RWPE1 (cell line): ENCODE results near the gene KLHDC8A.

Experiments used
- CTCF ChIA-PET: fragments of 350-600 bp; sonication (Branson Sonifier 250); formaldehyde crosslinking; extraction: SDS; loops from one replicate; lab custom pipeline; 2021; lab: Yijun Ruan, JAX
- POLR2A ChIA-PET: fragments of 400-600 bp; formaldehyde crosslinking; extraction: SDS; loops from one replicate; lab custom pipeline; 2020; ENCODE audit warnings: antibody characterized with exemption; ENCODE audit not compliant: low non-redundant PET; lab: Yijun Ruan, JAX
- DNase-seq: peaks from one replicate; pipeline ENCODE4 v3.0.0; 2012; ENCODE audit warnings: low spot score
- H3K27ac ChIP-seq: fragments of 450-650 bp; 2 replicates; pipeline ENCODE4 v1.5.1; 2017
- TF ChIP-seq, protein P1 (sequence below): fragments of 450-650 bp; conservative IDR thresholded peaks from 2 replicates; pipeline ENCODE4 v1.5.1; 2017; ENCODE audit warnings: low read depth, mild to moderate bottlenecking

Gene KLHDC8A

DNA sequence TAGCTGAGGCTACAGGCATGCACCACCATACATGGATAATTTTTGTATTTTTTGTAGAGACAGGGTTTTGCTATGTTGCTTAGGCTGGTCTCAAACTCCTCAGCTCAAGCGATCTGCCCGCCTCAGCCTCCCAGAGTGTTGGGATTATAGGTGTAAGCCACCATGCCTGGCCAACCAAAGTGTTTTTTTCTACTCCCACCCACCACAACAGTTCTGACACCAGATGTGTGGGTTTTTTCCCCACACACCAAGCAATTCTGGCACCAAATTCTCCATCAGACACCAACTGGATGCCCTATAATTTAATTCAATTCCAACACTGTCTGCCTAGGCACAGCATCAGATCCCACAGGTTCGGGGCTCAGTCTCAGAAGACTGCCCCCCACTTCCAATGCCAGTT is 20.6 kb upstream of the KLHDC8A start:
- POLR2A ChIA-PET: no interaction called here
- TF ChIP-seq, protein P1, sequence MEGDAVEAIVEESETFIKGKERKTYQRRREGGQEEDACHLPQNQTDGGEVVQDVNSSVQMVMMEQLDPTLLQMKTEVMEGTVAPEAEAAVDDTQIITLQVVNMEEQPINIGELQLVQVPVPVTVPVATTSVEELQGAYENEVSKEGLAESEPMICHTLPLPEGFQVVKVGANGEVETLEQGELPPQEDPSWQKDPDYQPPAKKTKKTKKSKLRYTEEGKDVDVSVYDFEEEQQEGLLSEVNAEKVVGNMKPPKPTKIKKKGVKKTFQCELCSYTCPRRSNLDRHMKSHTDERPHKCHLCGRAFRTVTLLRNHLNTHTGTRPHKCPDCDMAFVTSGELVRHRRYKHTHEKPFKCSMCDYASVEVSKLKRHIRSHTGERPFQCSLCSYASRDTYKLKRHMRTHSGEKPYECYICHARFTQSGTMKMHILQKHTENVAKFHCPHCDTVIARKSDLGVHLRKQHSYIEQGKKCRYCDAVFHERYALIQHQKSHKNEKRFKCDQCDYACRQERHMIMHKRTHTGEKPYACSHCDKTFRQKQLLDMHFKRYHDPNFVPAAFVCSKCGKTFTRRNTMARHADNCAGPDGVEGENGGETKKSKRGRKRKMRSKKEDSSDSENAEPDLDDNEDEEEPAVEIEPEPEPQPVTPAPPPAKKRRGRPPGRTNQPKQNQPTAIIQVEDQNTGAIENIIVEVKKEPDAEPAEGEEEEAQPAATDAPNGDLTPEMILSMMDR: no peak
- no peak overlapping the region for H3K27ac ChIP-seq
- CTCF ChIA-PET: no interaction called here
- no peak for DNase-seq

DNA sequence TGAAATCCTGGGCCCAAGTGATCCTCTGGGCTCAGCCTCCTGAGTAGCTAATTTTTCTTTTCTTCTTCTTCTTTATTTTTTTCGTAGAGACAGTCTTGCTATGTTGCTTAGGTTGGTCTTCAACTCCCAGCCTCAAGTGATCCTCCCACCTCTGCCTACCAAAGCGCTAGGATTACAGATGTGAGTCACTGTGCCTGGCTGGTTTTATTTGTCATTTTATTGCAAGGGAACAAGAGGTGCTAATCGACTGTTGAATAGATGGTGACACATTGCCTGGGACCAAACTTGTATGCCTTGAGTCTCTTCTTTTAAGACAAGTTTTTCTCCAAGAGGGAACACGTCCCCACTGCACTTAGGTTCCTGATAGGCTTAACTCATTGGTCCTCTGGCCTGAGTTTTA is 20.0 kb upstream of the KLHDC8A start:
- H3K27ac ChIP-seq: no peak overlapping the region
- ChIA-PET CTCF (interaction anchor here (0.6 to 0.9 kb wide), 3 partner anchors 20 to 364 kb away, joined by 3 to 6 read pairs (median 3); no protein-coding TSS in a partner anchor), POLR2A (no interaction called here)
- DNase-seq: no peak
- TF ChIP-seq, protein P1: no peak

DNA sequence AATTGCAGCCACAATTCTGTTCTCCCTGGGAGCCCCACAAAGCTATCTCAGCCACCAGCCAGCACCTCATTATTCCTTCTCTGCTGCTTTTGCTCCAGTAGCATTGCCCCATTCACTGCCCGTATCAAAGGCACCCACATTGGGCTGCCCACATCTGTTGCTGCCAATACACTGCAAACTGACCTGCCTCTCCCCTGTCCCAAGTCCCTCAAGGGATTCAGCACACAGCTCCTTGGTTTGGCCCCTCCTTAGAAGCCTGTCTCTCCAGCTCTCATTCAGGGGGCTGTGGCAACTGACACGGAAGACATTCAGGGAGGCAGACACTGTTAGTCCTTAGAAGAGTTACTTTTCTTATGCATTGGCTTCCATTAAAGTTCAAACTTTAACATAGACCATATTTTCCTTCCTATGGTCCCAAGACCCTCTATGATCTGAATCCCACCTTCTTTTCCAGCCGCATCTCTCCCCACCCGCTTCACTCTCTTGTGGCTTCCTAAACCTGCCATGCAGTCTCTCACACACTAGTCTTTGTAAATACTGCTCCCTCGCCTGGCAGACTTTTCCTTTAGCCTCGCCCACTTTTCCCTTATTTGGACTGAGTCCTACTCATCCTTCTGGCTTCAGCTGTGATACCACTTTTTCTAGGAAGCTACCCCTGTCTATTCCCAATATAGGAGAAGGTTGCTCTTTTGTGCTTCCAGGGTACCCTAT is 19.3 kb upstream of the KLHDC8A start:
- CTCF ChIA-PET: interaction anchor here (0.6 to 3.2 kb wide), 4 partner anchors 21 to 363 kb away, joined by 3 to 18 read pairs (median 3); no protein-coding TSS in a partner anchor
- DNase-seq: peak; percentile 81
- TF ChIP-seq, protein P1: no peak
- peak overlapping the region; percentile 90 for H3K27ac ChIP-seq
- POLR2A ChIA-PET: no interaction called here

DNA sequence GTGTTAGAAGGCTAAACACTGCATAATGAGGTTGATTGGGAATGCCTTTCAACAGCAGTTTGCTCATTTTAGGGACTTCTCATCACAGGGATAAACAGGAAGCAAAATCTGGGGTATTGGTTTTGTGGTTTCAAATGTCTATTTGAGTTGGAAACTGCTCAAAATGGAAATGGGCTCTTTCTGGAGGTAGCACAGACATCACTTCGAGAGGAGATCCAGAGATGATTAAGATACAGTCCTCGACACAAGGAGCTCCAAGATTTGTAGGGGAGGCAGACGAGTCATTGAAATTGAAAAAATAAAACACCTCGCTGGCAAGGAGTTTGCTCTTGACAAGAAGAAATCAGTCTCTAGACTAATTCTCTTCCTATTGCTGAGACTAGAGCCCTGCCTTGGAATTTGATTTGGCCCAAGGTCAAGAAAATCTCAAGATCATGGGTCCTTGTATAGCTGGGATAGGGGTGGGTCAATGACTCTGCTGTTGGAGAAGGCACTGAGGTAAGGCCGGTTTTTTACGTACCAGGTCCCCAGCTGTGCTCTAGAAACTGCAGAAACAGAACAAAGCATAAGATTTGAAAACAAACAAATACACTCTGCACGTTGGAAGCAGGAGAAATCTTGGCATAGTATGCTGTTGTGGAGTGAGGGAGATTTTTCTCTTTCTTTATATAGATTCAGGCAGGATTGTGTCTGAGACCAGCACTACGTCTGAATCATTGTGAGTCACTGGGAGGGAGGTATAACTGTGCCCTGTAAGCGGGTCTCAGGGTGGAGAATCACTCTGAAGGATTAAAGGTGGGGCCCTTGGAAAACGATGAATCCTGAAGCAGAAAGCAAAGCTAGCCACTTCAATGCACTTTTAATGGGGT is 17.7 kb upstream of the KLHDC8A start:
- DNase-seq: peak; percentile 96
- TF ChIP-seq, protein P1: no peak
- CTCF ChIA-PET: interaction anchor here (0.6 to 3.2 kb wide), 6 partner anchors 18 to 111 kb away, joined by 3 to 18 read pairs (median 5); no protein-coding TSS in a partner anchor
- POLR2A ChIA-PET: no interaction called here
- H3K27ac ChIP-seq: peak overlapping the region; percentile 90

DNA sequence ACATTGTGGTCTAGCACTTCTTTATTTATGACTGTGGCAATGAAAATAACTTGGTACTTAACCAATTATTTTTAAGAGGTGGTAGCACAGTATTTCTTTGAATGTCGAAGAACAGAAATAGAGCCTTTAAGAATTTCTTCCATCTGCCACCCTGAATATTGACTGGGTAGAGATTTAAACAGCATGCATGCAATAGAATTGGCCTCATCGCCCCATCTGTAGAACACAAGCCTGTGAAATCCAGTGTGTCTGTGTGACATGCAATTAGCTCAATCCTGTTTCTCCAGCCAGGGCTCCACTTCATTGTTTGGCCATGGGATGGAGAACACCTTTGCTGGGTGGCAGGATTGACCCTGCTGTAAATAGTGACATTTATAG is 17.1 kb upstream of the KLHDC8A start:
- DNase-seq: no peak
- H3K27ac ChIP-seq: peak overlapping the region; percentile 90
- ChIA-PET CTCF (interaction anchor here (0.6 to 3.2 kb wide), 5 partner anchors 18 to 112 kb away, joined by 3 to 18 read pairs (median 5); no protein-coding TSS in a partner anchor), POLR2A (no interaction called here)
- TF ChIP-seq, protein P1: no peak
